Iris pigment epithelial cell (primary cell): ENCODE measurements around the gene HMX2.

Experiments used
- DNase-seq: peaks from one replicate; pipeline ENCODE4 v3.0.0-alpha.2; 2011; ENCODE audit warnings: low read depth

The HMX2 gene

DNA sequence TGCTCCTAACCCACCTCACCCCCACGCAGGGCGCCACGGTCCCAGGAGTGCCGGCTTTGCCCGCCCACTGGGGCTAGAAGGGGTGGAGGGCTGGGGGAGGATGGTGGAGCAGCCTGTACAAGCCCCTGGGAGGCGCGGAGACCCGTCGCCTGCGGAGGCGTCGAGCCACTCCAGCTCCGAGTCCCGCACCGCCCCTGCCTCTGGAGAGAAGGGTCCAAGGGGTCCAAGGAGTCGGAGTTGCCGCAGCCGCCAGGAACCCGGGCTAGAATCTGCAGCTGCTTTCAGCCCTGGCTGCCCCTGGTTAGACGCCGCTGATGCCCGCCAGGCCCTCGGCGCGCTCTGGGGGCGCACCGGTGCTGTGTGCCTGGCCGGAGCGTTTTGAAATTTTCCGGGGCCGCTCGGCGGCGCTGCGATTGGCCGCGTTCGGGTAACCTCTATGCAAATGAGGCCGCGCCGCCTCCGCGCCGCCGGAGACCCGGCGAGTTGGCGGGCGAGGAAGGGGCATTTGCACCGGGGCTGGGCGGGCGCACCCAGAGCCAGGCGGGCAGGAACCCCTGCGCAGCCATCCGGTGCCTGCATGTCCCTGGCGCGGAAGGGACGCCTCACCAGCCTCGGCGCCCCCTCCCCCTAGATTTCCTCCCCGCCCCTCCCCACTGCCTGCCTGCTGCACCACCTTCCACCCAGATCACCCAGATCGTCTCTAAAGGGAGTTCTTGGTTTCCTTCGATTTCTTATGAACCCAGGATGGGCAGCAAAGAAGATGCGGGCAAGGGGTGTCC lies at the start of gene HMX2:
TSS of gene HMX2 (plus strand) at position 502 of the 779 bp plus-strand sequence. CDS start at position 745, 243 bp downstream.
- no peak for DNase-seq

- DNase-seq: peak; percentile 3
Measured at GRCh38 chr10:123100030-123100762, 47.7 kb upstream of the HMX2 start.

- DNase-seq: no peak
Measured at GRCh38 chr10:123101872-123102271, 46.1 kb upstream of the HMX2 start.

GRCh38 chr10:123102673-123103072 lies 45.3 kb upstream of the HMX2 start:
- DNase-seq: no peak

GRCh38 chr10:123103944-123104343 lies 44.0 kb upstream of the HMX2 start:
- DNase-seq: no peak

GRCh38 chr10:123109466-123109865 lies 38.5 kb upstream of the HMX2 start:
- no peak for DNase-seq

GRCh38 chr10:123117644-123118417 lies 30.1 kb upstream of the HMX2 start:
- DNase-seq: no peak

DNA sequence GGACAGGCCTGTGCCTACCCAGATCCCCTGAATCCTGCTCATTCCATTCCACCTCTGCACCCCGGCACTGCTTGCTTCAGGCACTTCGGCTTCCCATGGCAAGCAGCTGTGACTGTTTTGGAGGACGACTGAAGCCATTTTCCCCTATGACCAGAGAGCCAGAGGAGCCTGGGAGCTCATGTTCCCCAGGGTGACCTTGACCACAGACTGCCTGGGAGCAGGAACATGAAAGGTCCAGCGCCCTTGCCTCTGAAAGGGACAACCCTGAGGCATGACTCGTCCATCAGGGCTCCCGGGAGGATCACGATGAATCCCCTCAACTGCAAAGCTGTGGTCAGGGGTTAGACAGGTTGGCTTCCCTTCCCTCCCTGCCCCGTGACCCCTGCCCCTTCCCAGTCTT lies 28.9 kb upstream of the HMX2 start:
- DNase-seq: no peak

DNA sequence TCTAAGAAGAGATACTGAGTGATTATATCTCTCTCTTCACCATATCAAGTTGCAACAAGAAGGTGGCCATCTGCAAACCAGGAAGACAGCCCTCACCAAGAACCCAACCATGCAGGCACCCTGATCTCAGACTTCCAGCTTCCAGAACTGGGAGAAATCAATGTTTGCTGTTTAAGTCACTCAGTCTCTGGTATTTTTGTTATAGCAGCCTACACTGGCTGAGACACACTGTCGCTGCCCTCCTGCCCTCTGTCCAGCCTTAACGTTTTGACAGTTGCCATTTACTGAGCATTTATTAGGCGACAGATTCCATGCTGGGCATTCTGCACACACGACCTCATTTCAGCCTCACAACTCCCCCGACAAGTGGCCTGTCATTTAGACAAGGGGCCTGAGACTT lies 21.7 kb upstream of the HMX2 start:
- DNase-seq: no peak

GRCh38 chr10:123129618-123130271 lies 18.2 kb upstream of the HMX2 start:
- DNase-seq: no peak

DNA sequence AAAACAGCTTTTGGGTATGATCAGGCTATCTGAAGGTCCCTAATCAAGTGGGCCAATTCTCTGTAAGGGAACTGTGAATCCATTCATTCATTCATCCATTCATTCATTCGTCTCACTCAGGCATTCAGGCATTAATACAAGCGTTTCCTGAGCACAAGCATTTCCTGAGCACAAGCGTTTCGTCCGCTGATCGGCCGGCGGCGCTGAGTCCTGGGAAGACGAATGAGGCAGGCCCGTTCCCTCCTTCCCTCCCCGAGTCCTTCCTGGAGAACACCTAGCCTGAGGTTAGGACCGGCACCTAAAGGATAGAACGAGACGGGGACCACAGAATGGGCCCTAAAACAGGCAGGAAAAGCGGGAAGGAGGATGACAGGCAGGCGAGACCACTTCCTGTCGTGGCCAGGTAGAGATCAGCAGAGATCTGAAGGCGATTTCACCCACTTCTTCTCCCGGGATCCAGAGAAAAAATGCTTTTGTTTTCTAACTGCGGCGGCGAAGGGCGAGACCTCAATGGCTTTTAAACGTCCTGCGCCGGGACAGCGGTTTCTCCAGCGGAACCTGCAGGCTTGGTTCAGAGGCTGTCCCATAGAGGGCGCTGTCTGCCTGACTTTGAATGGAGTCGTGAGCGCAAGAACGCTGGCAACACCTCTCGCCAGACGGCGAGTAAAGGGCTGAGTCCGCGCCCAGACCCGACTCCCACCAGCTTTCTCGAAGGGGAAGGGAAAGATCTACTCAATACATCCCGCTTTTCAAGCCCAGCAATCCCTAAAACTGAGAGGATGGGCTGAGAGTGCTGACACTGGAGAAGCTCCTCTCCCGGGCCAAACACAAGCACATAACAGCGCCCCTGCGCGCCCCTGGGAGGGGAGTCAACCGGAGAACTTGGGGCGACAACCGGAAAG lies 15.1 kb upstream of the HMX2 start:
- peak; percentile 74 for DNase-seq

- no peak for DNase-seq
Measured at GRCh38 chr10:123133541-123134342, 14.2 kb upstream of the HMX2 start.

- DNase-seq: no peak
Measured at GRCh38 chr10:123134343-123134914, 13.5 kb upstream of the HMX2 start.

DNA sequence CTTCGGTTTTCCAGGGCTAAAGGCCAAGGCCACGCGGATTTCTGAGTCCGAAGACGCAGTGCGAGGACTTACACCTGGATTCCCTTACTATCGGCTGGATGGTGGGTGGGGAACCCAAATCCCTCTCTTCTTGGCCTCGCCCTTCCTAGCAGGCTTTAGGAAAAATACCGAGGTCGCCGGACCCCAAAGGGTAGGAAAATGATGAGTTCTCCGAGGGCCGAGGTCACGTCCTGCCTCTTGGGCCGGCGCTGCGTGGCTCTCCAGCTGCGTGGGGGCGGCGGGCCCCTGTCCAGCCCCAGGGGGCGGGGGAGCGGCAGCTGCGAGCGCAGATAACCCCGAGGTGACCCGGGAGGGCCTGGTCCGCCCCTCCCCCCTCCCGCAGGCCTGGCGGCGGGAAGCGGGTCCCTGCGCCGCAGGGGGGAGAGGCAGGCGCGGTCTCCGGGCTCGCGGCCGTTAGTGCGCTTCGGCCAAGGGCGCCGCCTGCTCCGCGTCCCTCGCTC lies 13.0 kb upstream of the HMX2 start:
- no peak for DNase-seq

DNA sequence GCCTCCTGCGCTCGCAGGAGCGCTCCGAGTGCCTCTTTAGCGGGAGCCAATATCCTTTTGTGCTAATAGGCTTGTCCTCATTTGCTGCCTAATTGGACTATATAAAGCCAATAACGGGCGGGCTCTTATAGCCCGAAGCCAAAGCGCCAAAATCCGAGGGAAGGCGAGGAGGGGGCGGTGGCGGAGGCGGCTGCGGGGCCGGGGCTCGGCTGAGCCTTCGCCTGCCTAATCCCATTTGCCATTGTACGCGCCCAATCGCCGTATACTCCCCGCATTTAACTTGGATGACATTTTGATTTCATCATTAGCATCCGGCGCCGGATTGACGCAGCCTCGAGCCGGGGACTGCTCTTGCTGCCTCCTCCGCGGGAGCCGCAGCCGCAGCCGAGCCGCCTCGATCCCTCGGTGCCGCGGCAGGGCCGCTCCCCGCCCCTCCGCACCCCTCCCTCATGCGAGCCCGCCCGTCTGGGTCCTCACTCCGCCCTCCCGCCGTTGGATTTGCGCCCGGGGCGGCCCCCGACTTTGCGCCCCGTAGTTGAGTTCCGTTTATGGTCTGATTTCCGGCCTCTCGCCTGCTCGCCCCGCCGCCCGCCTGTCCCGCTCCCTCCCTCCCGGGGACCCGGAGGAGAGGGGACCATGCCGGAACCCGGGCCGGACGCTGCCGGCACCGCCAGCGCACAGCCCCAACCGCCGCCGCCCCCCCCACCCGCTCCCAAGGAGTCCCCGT lies 12.4 kb upstream of the HMX2 start, which contains the start of gene HMX3:
TSS of gene HMX3 (plus strand) at position 556 of the 727 bp plus-strand sequence. CDS start at position 637, 81 bp downstream.
- DNase-seq: no peak

GRCh38 chr10:123136221-123136805 lies 11.6 kb upstream of the HMX2 start:
- no peak for DNase-seq

DNA sequence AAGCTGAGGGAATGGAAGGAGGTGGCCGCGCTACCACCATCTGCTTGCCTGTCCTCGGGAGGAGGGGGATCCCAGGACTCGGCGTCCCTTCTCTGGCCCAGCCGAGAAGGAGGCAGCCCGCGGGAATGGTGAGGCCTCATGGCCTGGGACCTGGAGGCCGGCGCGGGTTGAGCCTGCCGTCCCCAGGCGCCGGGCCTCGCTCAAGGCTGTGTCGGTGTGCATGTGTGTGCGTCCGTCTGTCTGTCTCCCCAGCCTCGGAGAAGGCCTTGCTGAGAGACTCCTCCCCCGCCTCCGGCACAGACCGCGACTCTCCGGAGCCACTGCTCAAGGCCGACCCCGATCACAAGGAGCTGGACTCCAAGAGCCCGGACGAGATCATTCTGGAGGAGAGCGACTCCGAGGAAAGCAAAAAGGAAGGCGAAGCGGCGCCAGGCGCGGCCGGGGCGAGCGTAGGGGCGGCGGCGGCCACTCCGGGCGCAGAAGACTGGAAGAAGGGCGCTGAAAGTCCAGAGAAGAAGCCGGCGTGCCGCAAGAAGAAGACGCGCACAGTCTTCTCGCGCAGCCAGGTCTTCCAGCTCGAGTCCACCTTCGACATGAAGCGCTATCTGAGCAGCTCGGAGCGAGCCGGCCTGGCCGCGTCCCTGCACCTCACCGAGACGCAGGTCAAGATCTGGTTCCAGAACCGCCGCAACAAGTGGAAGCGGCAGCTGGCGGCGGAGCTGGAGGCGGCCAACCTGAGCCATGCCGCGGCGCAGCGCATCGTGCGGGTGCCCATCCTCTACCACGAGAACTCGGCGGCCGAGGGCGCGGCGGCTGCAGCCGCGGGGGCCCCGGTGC lies 10.9 kb upstream of the HMX2 start:
- no peak for DNase-seq

GRCh38 chr10:123139165-123139520 lies 8.8 kb upstream of the HMX2 start:
- no peak for DNase-seq
